K562 (cell line): ENCODE data around the gene APLF. TPM values are rescaled to one million over a fixed set of nuclear protein-coding genes. Genes with fewer than 3 reads are reported as not detected.

Experiments used
- ATAC-seq: fragments of 200-7000 bp; cut with Tn5 transposase; 3 replicates; pipeline ENCODE4 v1.9.1; 2020; ENCODE audit warnings: moderate library complexity
- BruUV-seq: library from RNA; stranded (reverse); fragments of 400-500 nt; replicated peaks from 2 replicates; lab custom pipeline; 2021; lab: Mats Ljungman, UMichigan
- CTCF ChIA-PET: fragments of 300-600 bp; formaldehyde crosslinking; extraction: SDS; loops from one replicate; lab custom pipeline; 2021; ENCODE audit warnings: low intra/inter-chr PET ratio; lab: Yijun Ruan, JAX
- POLR2A ChIA-PET: fragments of 300-600, 350-650 bp; sonication (Branson Sonifier 250); formaldehyde crosslinking; extraction: SDS; loops from one replicate; lab custom pipeline; 2021; ENCODE audit warnings: antibody characterized with exemption, inconsistent platforms; lab: Yijun Ruan, JAX
- DNase-seq, 4 experiments: peaks; one replicate each; pipeline versions ENCODE4 v3.0.0 to v3.0.0-alpha.2; 2011 to 2018; ENCODE audit warnings: low spot score in 3 of 4, mixed read lengths in 3 of 4; ENCODE audit errors: extremely low read depth in 1 of 4
- FAIRE-seq: peaks from 2 replicates; lab custom pipeline; 2011; peaks lifted over from hg19 to GRCh38; lab: Jason Lieb, UNC
- H2AFZ ChIP-seq: 2 replicates; pipeline ENCODE4 v1.6.0; 2011; ENCODE audit warnings: low read depth, low read length, control low read depth, inconsistent platforms
- H3K27ac ChIP-seq: fragments of 200-600 bp; 3 replicates; pipeline ENCODE4 v1.8.0; 2011; ENCODE audit warnings: low read depth, mild to moderate bottlenecking, control low read depth, inconsistent platforms, low read length, moderate library complexity, mixed read lengths; ENCODE audit errors: extremely low read depth
- H3K27me3 ChIP-seq, 2 experiments: fragments of 300-600 bp in 1 of 2; 2 replicates in 1 of 2; 3 replicates in 1 of 2; pipeline versions ENCODE4 v1.6.0 to v1.8.0; 2011; ENCODE audit warnings: inconsistent platforms in 2 of 2, low read length in 2 of 2, mild to moderate bottlenecking in 1 of 2, mixed read lengths in 1 of 2, moderate library complexity in 1 of 2; ENCODE audit not compliant: control insufficient read depth in 2 of 2, insufficient read depth in 2 of 2
- H3K36me3 ChIP-seq: fragments of 300-600 bp; 3 replicates; pipeline ENCODE4 v1.8.0; 2011; ENCODE audit warnings: mild to moderate bottlenecking, low read length, inconsistent platforms; ENCODE audit not compliant: control insufficient read depth, insufficient read depth
- H3K4me1 ChIP-seq, 2 experiments: fragments of 200-600 bp in 1 of 2; replicated peaks in 1 of 2; 2 replicates in 1 of 2; 3 replicates in 1 of 2; pipeline versions ENCODE4 v1.5.1 to v1.8.0; 2011; ENCODE audit warnings: inconsistent platforms in 2 of 2, low read length in 2 of 2, mild to moderate bottlenecking in 1 of 2, mixed read lengths in 1 of 2, moderate library complexity in 1 of 2; ENCODE audit not compliant: control insufficient read depth in 2 of 2, insufficient read depth in 2 of 2
- H3K4me2 ChIP-seq: 2 replicates; pipeline ENCODE4 v1.6.1; 2011; ENCODE audit warnings: low read length, control low read depth, inconsistent platforms, mixed read lengths; ENCODE audit not compliant: insufficient read depth
- H3K4me3 ChIP-seq: fragments of 200-600 bp; sonication (generic), shearing (Covaris generic); 2 replicates; pipeline ENCODE4 v1.5.1; 2016; ENCODE audit warnings: control low read depth, inconsistent platforms
- H3K79me2 ChIP-seq: fragments of 200-600 bp; 3 replicates; pipeline ENCODE4 v1.8.0; 2011; ENCODE audit warnings: low read length, inconsistent platforms; ENCODE audit not compliant: control insufficient read depth, insufficient read depth
- H3K9ac ChIP-seq, 2 experiments: 2 replicates each; pipeline versions ENCODE4 v1.6.0 to v1.6.1; 2011; ENCODE audit warnings: low read depth in 2 of 2, low read length in 2 of 2, control low read depth in 1 of 2, inconsistent platforms in 1 of 2, mild to moderate bottlenecking in 1 of 2, mixed read lengths in 1 of 2; ENCODE audit not compliant: insufficient read depth in 1 of 2
- H3K9me1 ChIP-seq: one replicate; pipeline ENCODE4 v1.6.0; 2011; ENCODE audit warnings: inconsistent platforms, mild to moderate bottlenecking, low read length, moderate library complexity; ENCODE audit not compliant: control insufficient read depth, insufficient read depth
- H3K9me3 ChIP-seq: replicated peaks from 2 replicates; pipeline ENCODE4 v1.5.1; 2011; ENCODE audit warnings: low read depth, low read length, inconsistent platforms; ENCODE audit not compliant: control insufficient read depth, insufficient read depth
- H4K20me1 ChIP-seq: replicated peaks from 2 replicates; pipeline ENCODE4 v1.6.1; 2011; ENCODE audit warnings: low read length, inconsistent platforms, mixed read lengths; ENCODE audit not compliant: control insufficient read depth, insufficient read depth
- MAFF ChIP-seq: IDR thresholded peaks from 2 replicates; pipeline ENCODE4 v1.6.1; 2012; ENCODE audit warnings: low read length, improper control_type of control experiment
- WGBS: fragments of 100-300 bp; shearing (Covaris generic); methylation state at CpG from one replicate; pipeline ENCODE4 v1.1.6; 2016; ENCODE audit warnings: low coverage, mixed read lengths; ENCODE audit not compliant: insufficient coverage; ENCODE audit errors: missing lambda C conversion rate; 5-methylcytosine and 5-hydroxymethylcytosine counted together
- in situ Hi-C: fragments of 300-500 bp; cut with MboI; formaldehyde crosslinking; loops from 4 replicates; pipeline ENCODE4 v1.15.0; 2018; ENCODE audit warnings: inconsistent platforms, mixed read lengths
- intact Hi-C: fragments of 100-400 bp; cut with micrococcal nuclease; formaldehyde crosslinking; loops from 2 replicates; pipeline ENCODE4 v1.14.2; 2022
- polyA plus RNA-seq, 8 experiments: library from polyadenylated mRNA; depleted of rRNA in 4 of 8; stranded (reverse) in 5 of 8; unstranded in 3 of 8; fragments of >200 nt; fragmentation: Nextera tagmentation in 2 of 8; fragmentation: Illumina TruSeq in 1 of 8; extraction: Ambion mirVana in 2 of 8; extraction: Trizol in 1 of 8; gene quantifications; 2 replicates each; pipeline versions ENCODE4 v1.2.1 to v1.2.3, GENCODE V29; 2011 to 2014; ENCODE audit warnings: inconsistent platforms in 1 of 8, missing spikeins in 1 of 8
- total RNA-seq, 7 experiments: library from RNA; depleted of rRNA in 6 of 7; stranded (reverse); fragments of >200 nt in 6 of 7; fragmentation: Illumina TruSeq in 2 of 7; extraction: Trizol in 2 of 7; gene quantifications; 2 replicates each; pipeline versions ENCODE4 v1.2.1 to v1.2.3, GENCODE V29; 2011 to 2021; ENCODE audit warnings: low replicate concordance in 1 of 7
- TF ChIP-seq, protein P1 (sequence below): sonication (generic); formaldehyde crosslinking; IDR thresholded peaks from 2 replicates; pipeline ENCODE4 v1.8.1; 2023; ENCODE audit warnings: missing genetic modification reagents, mild to moderate bottlenecking, borderline replicate concordance

Gene APLF
- total and polyA plus RNA-seq, 9 of the 15 experiments (the other 6 are each of a cell fraction or from before 2014, with no cell fraction given): 0.07 to 1.1 (median 0.71) TPM

DNA sequence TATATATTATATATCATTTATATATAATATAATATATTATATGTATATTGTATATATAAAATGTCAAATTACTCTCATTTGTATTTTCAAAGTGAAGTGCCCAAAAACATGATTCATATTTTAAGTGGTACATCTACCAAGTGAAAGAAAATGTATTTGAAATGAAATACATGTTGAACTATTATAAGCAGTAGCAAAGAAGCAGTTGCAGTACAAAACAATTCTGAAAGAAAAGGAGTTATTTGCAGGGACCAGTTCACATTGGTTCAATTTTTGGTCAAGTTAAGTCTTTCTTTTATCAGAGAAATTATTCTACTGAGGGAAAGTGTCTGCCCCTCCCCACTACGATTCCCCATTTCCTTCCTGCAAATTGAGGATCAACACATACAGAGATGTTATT lies 51.9 kb downstream of the APLF start:
- no peak for ATAC-seq
- no peak for FAIRE-seq
- H3K4me3 ChIP-seq: no peak overlapping the region
- H3K4me2 ChIP-seq: no peak overlapping the region
- H3K9me1 ChIP-seq: no peaks in the 10 kb centered on the region
- no peak for DNase-seq
- in situ Hi-C loops: no loop called here
- no peaks in the 10 kb centered on the region for H4K20me1 ChIP-seq
- H3K36me3 ChIP-seq: no peaks in the 10 kb centered on the region
- no peaks in the 10 kb centered on the region for H3K4me1 ChIP-seq
- H2AFZ ChIP-seq: no peak overlapping the region
- H3K79me2 ChIP-seq: no peaks in the 10 kb centered on the region
- no peak overlapping the region for H3K9ac ChIP-seq
- no peaks in the 10 kb centered on the region for H3K27me3 ChIP-seq
- no peaks in the 10 kb centered on the region for H3K9me3 ChIP-seq
- no peak for TF ChIP-seq MAFF
- TF ChIP-seq, protein P1, sequence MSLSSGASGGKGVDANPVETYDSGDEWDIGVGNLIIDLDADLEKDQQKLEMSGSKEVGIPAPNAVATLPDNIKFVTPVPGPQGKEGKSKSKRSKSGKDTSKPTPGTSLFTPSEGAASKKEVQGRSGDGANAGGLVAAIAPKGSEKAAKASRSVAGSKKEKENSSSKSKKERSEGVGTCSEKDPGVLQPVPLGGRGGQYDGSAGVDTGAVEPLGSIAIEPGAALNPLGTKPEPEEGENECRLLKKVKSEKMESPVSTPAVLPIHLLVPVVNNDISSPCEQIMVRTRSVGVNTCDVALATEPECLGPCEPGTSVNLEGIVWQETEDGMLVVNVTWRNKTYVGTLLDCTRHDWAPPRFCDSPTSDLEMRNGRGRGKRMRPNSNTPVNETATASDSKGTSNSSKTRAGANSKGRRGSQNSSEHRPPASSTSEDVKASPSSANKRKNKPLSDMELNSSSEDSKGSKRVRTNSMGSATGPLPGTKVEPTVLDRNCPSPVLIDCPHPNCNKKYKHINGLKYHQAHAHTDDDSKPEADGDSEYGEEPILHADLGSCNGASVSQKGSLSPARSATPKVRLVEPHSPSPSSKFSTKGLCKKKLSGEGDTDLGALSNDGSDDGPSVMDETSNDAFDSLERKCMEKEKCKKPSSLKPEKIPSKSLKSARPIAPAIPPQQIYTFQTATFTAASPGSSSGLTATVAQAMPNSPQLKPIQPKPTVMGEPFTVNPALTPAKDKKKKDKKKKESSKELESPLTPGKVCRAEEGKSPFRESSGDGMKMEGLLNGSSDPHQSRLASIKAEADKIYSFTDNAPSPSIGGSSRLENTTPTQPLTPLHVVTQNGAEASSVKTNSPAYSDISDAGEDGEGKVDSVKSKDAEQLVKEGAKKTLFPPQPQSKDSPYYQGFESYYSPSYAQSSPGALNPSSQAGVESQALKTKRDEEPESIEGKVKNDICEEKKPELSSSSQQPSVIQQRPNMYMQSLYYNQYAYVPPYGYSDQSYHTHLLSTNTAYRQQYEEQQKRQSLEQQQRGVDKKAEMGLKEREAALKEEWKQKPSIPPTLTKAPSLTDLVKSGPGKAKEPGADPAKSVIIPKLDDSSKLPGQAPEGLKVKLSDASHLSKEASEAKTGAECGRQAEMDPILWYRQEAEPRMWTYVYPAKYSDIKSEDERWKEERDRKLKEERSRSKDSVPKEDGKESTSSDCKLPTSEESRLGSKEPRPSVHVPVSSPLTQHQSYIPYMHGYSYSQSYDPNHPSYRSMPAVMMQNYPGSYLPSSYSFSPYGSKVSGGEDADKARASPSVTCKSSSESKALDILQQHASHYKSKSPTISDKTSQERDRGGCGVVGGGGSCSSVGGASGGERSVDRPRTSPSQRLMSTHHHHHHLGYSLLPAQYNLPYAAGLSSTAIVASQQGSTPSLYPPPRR: no peak
- TF ChIP-seq, all 486 proteins: peak for 0
- 88% methylated on average over 1 of the region's 1 CpG for WGBS
- POLR2A ChIA-PET: no interaction called here
- H3K27ac ChIP-seq: no peak overlapping the region
- BruUV-seq: no TSS peak
- intact Hi-C loops: no loop called here
- CTCF ChIA-PET: no interaction called here
